H1 (cell line): ENCODE results near the gene SAT1. TPM values are rescaled to one million over a fixed set of nuclear protein-coding genes. Genes with fewer than 3 reads are reported as not detected.

Source experiments
- CTCF ChIA-PET: fragments of 300-600 bp; sonication (Branson Sonifier 250); formaldehyde crosslinking; loops from one replicate; lab custom pipeline; 2021; ENCODE audit not compliant: partially characterized antibody; lab: Charles Lee
- POLR2A ChIA-PET: fragments of 300-600 bp; sonication (Branson Sonifier 250); formaldehyde crosslinking; loops from one replicate; lab custom pipeline; 2021; ENCODE audit warnings: inconsistent platforms; ENCODE audit not compliant: partially characterized antibody; lab: Charles Lee
- DNase-seq, 2 experiments: peaks; one replicate each; pipeline versions ENCODE4 v3.0.0 to v3.0.0-alpha.2; 2010 to 2022; ENCODE audit warnings: low spot score in 2 of 2, low read depth in 1 of 2, mixed read lengths in 1 of 2
- FAIRE-seq: peaks from 2 replicates; lab custom pipeline; 2011; peaks lifted over from hg19 to GRCh38; lab: Jason Lieb, UNC
- H2AFZ ChIP-seq: 2 replicates; pipeline ENCODE4 v1.8.1; 2012; ENCODE audit warnings: low read length, inconsistent platforms
- H2AK5ac ChIP-seq: 2 replicates; pipeline ENCODE4 v1.6.1; 2013; ENCODE audit warnings: low read depth, low read length
- H2BK120ac ChIP-seq: replicated peaks from 2 replicates; pipeline ENCODE3; 2013; ENCODE audit warnings: low read depth, low read length, inconsistent platforms
- H2BK12ac ChIP-seq: 2 replicates; pipeline ENCODE4 v1.6.1; 2013; ENCODE audit warnings: low read depth, low read length
- H2BK15ac ChIP-seq: 2 replicates; pipeline ENCODE4 v1.6.1; 2013; ENCODE audit warnings: low read length
- H2BK20ac ChIP-seq: 2 replicates; pipeline ENCODE4 v1.6.1; 2013; ENCODE audit warnings: low read length
- H2BK5ac ChIP-seq: 2 replicates; pipeline ENCODE4 v1.6.1; 2013; ENCODE audit warnings: low read depth, low read length
- H3K14ac ChIP-seq: 2 replicates; pipeline ENCODE4 v1.6.1; 2013; ENCODE audit warnings: inconsistent platforms; ENCODE audit not compliant: insufficient read length
- H3K18ac ChIP-seq: 2 replicates; pipeline ENCODE4 v1.6.1; 2013; ENCODE audit warnings: low read length; ENCODE audit errors: extremely low read depth
- H3K23ac ChIP-seq: 2 replicates; pipeline ENCODE4 v1.6.1; 2013; ENCODE audit warnings: inconsistent platforms; ENCODE audit not compliant: insufficient read length
- H3K23me2 ChIP-seq: 2 replicates; pipeline ENCODE4 v1.6.1; 2013; ENCODE audit warnings: low read depth, low read length
- H3K27ac ChIP-seq: 2 replicates; pipeline ENCODE4 v1.6.1; 2011; ENCODE audit warnings: low read depth, low read length, inconsistent platforms
- H3K27me3 ChIP-seq, 4 experiments: replicated peaks in 1 of 4; 1 replicate in 1 of 4; 2 replicates in 3 of 4; pipeline versions ENCODE4 v1.6.1 to v1.8.1; 2011 to 2013; ENCODE audit warnings: low read length in 3 of 4, mild to moderate bottlenecking in 3 of 4, inconsistent platforms in 2 of 4, mixed read lengths in 2 of 4, moderate library complexity in 1 of 4; ENCODE audit not compliant: control insufficient read depth in 3 of 4, insufficient read depth in 3 of 4; ENCODE audit errors: extremely low read depth in 1 of 4
- H3K36me3 ChIP-seq, 4 experiments: 2 replicates each; pipeline versions ENCODE4 v1.6.1 to v1.8.1; 2011 to 2013; ENCODE audit warnings: mild to moderate bottlenecking in 4 of 4, low read length in 3 of 4, moderate library complexity in 2 of 4, control low read depth in 1 of 4, inconsistent platforms in 1 of 4; ENCODE audit not compliant: insufficient read depth in 4 of 4, control insufficient read depth in 2 of 4
- H3K4ac ChIP-seq: replicated peaks from 2 replicates; pipeline ENCODE3; 2013; ENCODE audit warnings: low read length, low read depth, mixed read lengths, inconsistent platforms; ENCODE audit not compliant: insufficient read length
- H3K4me1 ChIP-seq, 4 experiments: replicated peaks in 1 of 4; 1 replicate in 1 of 4; 2 replicates in 3 of 4; pipeline versions ENCODE4 v1.6.1 to v1.8.1; 2011 to 2013; ENCODE audit warnings: low read length in 3 of 4, inconsistent platforms in 2 of 4, mixed read lengths in 1 of 4; ENCODE audit not compliant: insufficient read depth in 4 of 4, control insufficient read depth in 3 of 4
- H3K4me2 ChIP-seq, 2 experiments: 2 replicates each; pipeline versions ENCODE4 v1.6.1 to v1.8.1; 2011 to 2013; ENCODE audit warnings: low read depth in 2 of 2, low read length in 2 of 2, control low read depth in 1 of 2, inconsistent platforms in 1 of 2, mild to moderate bottlenecking in 1 of 2; ENCODE audit not compliant: insufficient read depth in 1 of 2
- H3K4me3 ChIP-seq, 4 experiments: fragments of 200-600, 300-600 bp in 1 of 4; sonication (generic), shearing (Covaris generic), sonication (Bioruptor Twin) in 1 of 4; 2 replicates each; pipeline versions ENCODE4 v1.5.1 to v1.8.1; 2011 to 2016; ENCODE audit warnings: low read length in 4 of 4, low read depth in 3 of 4, control low read depth in 2 of 4, inconsistent platforms in 2 of 4, mild to moderate bottlenecking in 2 of 4, mixed read lengths in 1 of 4, moderate library complexity in 1 of 4; ENCODE audit not compliant: insufficient read depth in 2 of 4; ENCODE audit errors: extremely low read depth in 1 of 4
- H3K56ac ChIP-seq: replicated peaks from 2 replicates; pipeline ENCODE3; 2013; ENCODE audit warnings: low read depth, mild to moderate bottlenecking, mixed read lengths, low read length, inconsistent platforms; ENCODE audit not compliant: insufficient read length
- H3K79me1 ChIP-seq: 2 replicates; pipeline ENCODE4 v1.6.1; 2013; ENCODE audit warnings: low read depth, low read length, control low read depth
- H3K79me2 ChIP-seq, 2 experiments: 2 replicates each; pipeline versions ENCODE4 v1.6.1 to v1.8.1; 2012 to 2013; ENCODE audit warnings: low read length in 2 of 2, mild to moderate bottlenecking in 2 of 2, inconsistent platforms in 1 of 2; ENCODE audit not compliant: insufficient read depth in 2 of 2, control insufficient read depth in 1 of 2
- H3K9ac ChIP-seq, 4 experiments: replicated peaks in 1 of 4; 1 replicate in 1 of 4; 2 replicates in 3 of 4; pipeline versions ENCODE4 v1.6.1 to v1.8.1; 2011 to 2013; ENCODE audit warnings: low read depth in 3 of 4, low read length in 3 of 4, control low read depth in 2 of 4, mild to moderate bottlenecking in 2 of 4, moderate library complexity in 2 of 4, inconsistent platforms in 1 of 4; ENCODE audit errors: extremely low read depth in 1 of 4
- H3K9me3 ChIP-seq, 2 experiments: 2 replicates each; pipeline versions ENCODE4 v1.6.1 to v1.8.1; 2012 to 2013; ENCODE audit warnings: mild to moderate bottlenecking in 2 of 2, moderate library complexity in 2 of 2, control low read depth in 1 of 2, inconsistent platforms in 1 of 2, low read depth in 1 of 2, low read length in 1 of 2, mixed read lengths in 1 of 2; ENCODE audit not compliant: insufficient read depth in 2 of 2
- H4K20me1 ChIP-seq, 2 experiments: replicated peaks in 1 of 2; 2 replicates each; pipeline versions ENCODE3 to v1.8.1; 2011 to 2013; ENCODE audit warnings: inconsistent platforms in 2 of 2, low read length in 2 of 2, mild to moderate bottlenecking in 1 of 2; ENCODE audit not compliant: insufficient read depth in 2 of 2, control insufficient read depth in 1 of 2
- H4K5ac ChIP-seq: 2 replicates; pipeline ENCODE4 v1.6.1; 2013; ENCODE audit warnings: low read length, low read depth, mixed read lengths, inconsistent platforms; ENCODE audit not compliant: insufficient read length
- H4K8ac ChIP-seq: 2 replicates; pipeline ENCODE4 v1.8.0; 2013; ENCODE audit warnings: mild to moderate bottlenecking, moderate library complexity, low read length, inconsistent platforms; ENCODE audit not compliant: insufficient read depth; ENCODE audit errors: extremely low read depth
- H4K91ac ChIP-seq: replicated peaks from 2 replicates; pipeline ENCODE3; 2013; ENCODE audit warnings: low read length, mixed read lengths, inconsistent platforms; ENCODE audit not compliant: insufficient read length
- CBX5 ChIP-seq: fragments of 300-800, 300-1000 bp; sonication (generic); IDR thresholded peaks from 2 replicates; pipeline ENCODE4 v1.7.1; 2016; ENCODE audit warnings: antibody characterized with exemption, low read length, low read depth
- EP300 ChIP-seq, 2 experiments: IDR thresholded peaks; 1 replicate in 1 of 2; 2 replicates in 1 of 2; pipeline ENCODE4 v1.6.1; 2011 to 2012; ENCODE audit warnings: low read depth in 2 of 2, low read length in 2 of 2, mild to moderate bottlenecking in 2 of 2, borderline replicate concordance in 1 of 2, inconsistent platforms in 1 of 2, moderate library complexity in 1 of 2
- EZH2 ChIP-seq: fragments of 200-600 bp; sonication (generic); IDR thresholded peaks from 2 replicates; pipeline ENCODE4 v1.7.1; 2012; ENCODE audit warnings: low read depth, mild to moderate bottlenecking, moderate library complexity, low read length, inconsistent platforms; ENCODE audit not compliant: severe bottlenecking
- HDAC2 ChIP-seq, 2 experiments: fragments of 300-600 bp in 1 of 2; sonication (generic) in 1 of 2; IDR thresholded peaks; 2 replicates each; pipeline ENCODE4 v1.6.1; 2011 to 2012; ENCODE audit warnings: low read depth in 2 of 2, low read length in 2 of 2, mild to moderate bottlenecking in 2 of 2, moderate library complexity in 2 of 2, borderline replicate concordance in 1 of 2, inconsistent platforms in 1 of 2
- HDAC6 ChIP-seq: IDR thresholded peaks from one replicate; pipeline ENCODE4 v1.7.1; 2012; ENCODE audit warnings: low read depth, mild to moderate bottlenecking, inconsistent platforms, low read length, moderate library complexity
- PHF8 ChIP-seq: fragments of 200-600 bp; sonication (generic); conservative IDR thresholded peaks from 2 replicates; pipeline ENCODE4 v1.7.1; 2012; ENCODE audit warnings: low read depth, mild to moderate bottlenecking, inconsistent platforms, low read length, moderate library complexity
- POLR2AphosphoS5 ChIP-seq: IDR thresholded peaks from 2 replicates; pipeline ENCODE4 v1.6.1; 2011; ENCODE audit warnings: low read depth, low read length
- RAD21 ChIP-seq, 2 experiments: IDR thresholded peaks in 1 of 2; conservative IDR thresholded peaks in 1 of 2; 2 replicates each; pipeline ENCODE4 v1.6.1; 2011; ENCODE audit warnings: low read depth in 2 of 2, low read length in 2 of 2, improper control_type of control experiment in 1 of 2, inconsistent platforms in 1 of 2, mild to moderate bottlenecking in 1 of 2, moderate library complexity in 1 of 2
- RNF2 ChIP-seq: fragments of 200-900, 300-1000 bp; sonication (generic); IDR thresholded peaks from 2 replicates; pipeline ENCODE4 v1.7.1; 2016; ENCODE audit warnings: borderline replicate concordance, low read depth, mild to moderate bottlenecking, antibody characterized with exemption, low read length; ENCODE audit not compliant: poor library complexity, severe bottlenecking; ENCODE audit errors: missing control alignments
- SP4 ChIP-seq: IDR thresholded peaks from 2 replicates; pipeline ENCODE4 v1.6.1; 2012; ENCODE audit warnings: low read length, inconsistent platforms
- USF2 ChIP-seq: IDR thresholded peaks from 2 replicates; pipeline ENCODE4 v1.6.1; 2011; ENCODE audit warnings: low read length, improper control_type of control experiment
- WGBS, 2 experiments: shearing (Covaris generic) in 1 of 2; methylation state at CpG; one replicate each; pipeline versions ENCODE4 v1.1.6 to v1.1.7; 2013 to 2015; ENCODE audit warnings: low lambda C conversion rate in 2 of 2, mixed read lengths in 2 of 2, inconsistent platforms in 1 of 2, low coverage in 1 of 2, missing lambda C conversion rate in 1 of 2; ENCODE audit not compliant: insufficient replicate concordance in 2 of 2, insufficient coverage in 1 of 2, insufficient read length in 1 of 2; ENCODE audit errors: extremely low coverage in 1 of 2, missing lambda C conversion rate in 1 of 2; 5-methylcytosine and 5-hydroxymethylcytosine counted together
- polyA plus RNA-seq, 7 experiments: library from polyadenylated mRNA; depleted of rRNA in 3 of 7; stranded (reverse) in 5 of 7; unstranded in 2 of 7; fragments of >200 nt in 5 of 7; fragments of 200-250 nt in 2 of 7; gene quantifications; 1 replicate in 5 of 7; 2 replicates in 1 of 7; 4 replicates in 1 of 7; pipeline versions ENCODE4 v1.2.1 to v1.2.3, GENCODE V29; 2011 to 2013; ENCODE audit warnings: missing spikeins in 2 of 7, mixed read lengths in 2 of 7
- total RNA-seq: library from RNA; stranded (reverse); fragmentation: NEBNext Ultra II Directional; extraction: Animal tissue kit (Norgen Biotek cat#: 25700); gene quantifications from 2 replicates; pipeline ENCODE4 v1.2.1, GENCODE V29; 2021

Gene SAT1
- total and polyA plus RNA-seq, 2 of the 8 experiments (the other 6 are each of a cell fraction or from before 2014, with no cell fraction given), result 29.2 to 36.8 TPM

GRCh38 chrX:23749576-23749975 lies 33.4 kb upstream of the SAT1 start:
- Histone ChIP-seq H3K27ac (no peak overlapping the region), H2BK12ac (no peak overlapping the region), H3K4me2 (no peak overlapping the region), H2BK15ac (no peak overlapping the region), H2AFZ (no peak overlapping the region), H3K23ac (no peak overlapping the region), H3K14ac (no peak overlapping the region), H3K36me3 (no peaks in the 10 kb centered on the region), H3K9me3 (no peaks in the 10 kb centered on the region), H3K79me1 (no peaks in the 10 kb centered on the region), H2BK120ac (no peak overlapping the region), H3K4me3 (no peak overlapping the region), H3K79me2 (no peaks in the 10 kb centered on the region), H3K18ac (no peak overlapping the region), H2BK20ac (no peak overlapping the region), H3K4me1 (no peaks in the 10 kb centered on the region), H4K20me1 (no peaks in the 10 kb centered on the region), H3K9ac (no peak overlapping the region), H4K8ac (no peak overlapping the region), H3K56ac (no peak overlapping the region), H3K4ac (no peak overlapping the region), H2AK5ac (no peak overlapping the region), H3K23me2 (no peaks in the 10 kb centered on the region), H4K91ac (no peak overlapping the region), H4K5ac (no peak overlapping the region), H3K27me3 (no peaks in the 10 kb centered on the region), H2BK5ac (no peak overlapping the region)
- TF ChIP-seq HDAC2 (IDR thresholded peaks at IDR 0.05; ENCODE audit: borderline replicate concordance in 1 of 2, low read depth in 2 of 2, low read length in 2 of 2) (no peak), POLR2AphosphoS5 (no peak), EZH2 (no peak), RNF2 (no peak), HDAC6 (no peak), CBX5 (no peak), USF2 (no peak), RAD21 (IDR thresholded peaks at IDR 0.05 in 1 of 2, conservative IDR thresholded peaks at IDR 0.05 in 1 of 2; ENCODE audit: low read depth in 2 of 2, low read length in 2 of 2) (no peak), PHF8 (no peak), EP300 (IDR thresholded peaks at IDR 0.05; ENCODE audit: borderline replicate concordance in 1 of 2, low read depth in 2 of 2, low read length in 2 of 2) (no peak), SP4 (no peak)
- ChIA-PET CTCF (no interaction called here), POLR2A (no interaction called here)
- FAIRE-seq (no peak), DNase-seq (no peak)
- WGBS, 2 experiments, result 90% methylated on average over 2 of the region's 2 CpGs; no CpG with 5 or more reads in 1 of the 2 experiments
